GM12801 (cell line): ENCODE data around the gene RRBP1.

Experiments
- CTCF ChIP-seq: IDR thresholded peaks from one replicate; pipeline ENCODE4 v1.5.1; 2011; ENCODE audit warnings: control low read depth; ENCODE audit not compliant: insufficient read length; ENCODE audit errors: extremely low read depth

Gene RRBP1

GRCh38 chr20:17725094-17725835, 43.2 kb upstream of the RRBP1 start:
- TF ChIP-seq CTCF = no peak

GRCh38 chr20:17723301-17723691, 41.3 kb upstream of the RRBP1 start:
- TF ChIP-seq CTCF = no peak

- no peak for TF ChIP-seq CTCF
These were observed 40.7 kb upstream of the RRBP1 start for GRCh38 chr20:17722493-17723300.

- TF ChIP-seq CTCF = no peak
These were observed 39.9 kb upstream of the RRBP1 start for GRCh38 chr20:17721802-17722486.

- TF ChIP-seq CTCF = no peak
These were observed 38.7 kb upstream of the RRBP1 start for GRCh38 chr20:17720755-17721154.

- TF ChIP-seq CTCF = no peak
These were observed 34.3 kb upstream of the RRBP1 start for GRCh38 chr20:17716331-17716730.

GRCh38 chr20:17715075-17715474, 33.0 kb upstream of the RRBP1 start:
- no peak for TF ChIP-seq CTCF
